Measurements from ENCODE around the gene ECE1. TPM values are rescaled to one million over a fixed set of nuclear protein-coding genes. Genes with fewer than 3 reads are reported as not detected.

The ECE1 gene
- total and polyA plus RNA-seq, 7 donors = 12.2 to 24.9 (median 14.6) TPM

GRCh38 chr1:21255943-21256320, 34.3 kb downstream of the ECE1 start:
- peaks cover 5% of the 10 kb centered on the region for H3K4me1 ChIP-seq
- intact Hi-C loops (cut with DNase I) = loop anchor here in 1 of 2 donors (1.0 kb wide), 1 partner anchor 112 kb away; no protein-coding TSS in a partner anchor
- ATAC-seq = no peak

DNA sequence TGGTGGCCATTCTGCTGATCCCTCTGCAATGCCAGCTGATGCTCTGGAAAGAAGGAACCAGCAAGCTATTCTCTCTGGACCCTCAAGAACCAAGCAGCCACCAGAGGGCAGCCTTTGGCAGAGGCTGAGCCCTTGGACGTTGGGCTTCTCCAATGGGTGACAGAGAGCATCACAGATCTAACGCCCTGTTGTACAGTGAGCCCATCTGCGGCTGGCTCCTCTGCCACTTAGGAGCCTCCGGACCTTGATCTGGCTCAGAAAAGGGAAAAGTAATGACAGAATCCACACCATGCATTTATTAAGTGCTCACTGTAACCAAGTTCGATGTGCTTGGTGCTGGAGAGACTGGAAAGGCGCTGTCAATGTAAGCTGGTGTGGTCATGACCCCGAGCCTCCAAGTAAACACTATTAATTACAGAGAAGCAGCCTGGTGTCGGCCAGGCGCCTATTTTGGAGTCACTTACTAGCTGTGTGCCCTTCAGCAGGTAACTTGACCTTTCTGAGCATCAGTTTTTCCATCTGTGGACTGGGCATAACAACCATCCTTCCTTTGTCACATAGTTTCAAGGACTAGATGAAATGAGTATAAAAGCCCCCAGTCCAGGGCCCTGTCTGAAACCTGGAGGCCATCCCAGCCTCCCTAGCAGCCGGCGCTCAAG, 34.9 kb downstream of the ECE1 start:
- H3K9me3 ChIP-seq = no peaks in the 10 kb centered on the region
- TF ChIP-seq CTCF (IDR thresholded peaks at IDR 0.05) = peak; percentile 84
- 52 to 63% (median 53%) methylated on average over 11 of the region's 11 CpGs for WGBS, 3 donors
- DNase-seq = peak; percentile 86 to 91
- H3K36me3 ChIP-seq (ENCODE audit: insufficient read depth in 1 of 2, low read depth in 1 of 2) = peaks cover 0 to 13% of the 10 kb centered on the region in 2 donors
- H3K27me3 ChIP-seq (ENCODE audit: insufficient read depth in 3 of 3, low read length in 2 of 3) = peaks cover 0 to 2% (median 0%) of the 10 kb centered on the region in 3 donors
- ATAC-seq = peak; percentile 82 to 93 (median 87)
- intact Hi-C loops (cut with DNase I) = loop anchor here in 1 of 2 donors (1.0 kb wide), 1 partner anchor 113 kb away; no protein-coding TSS in a partner anchor
- no peak overlapping the region for H3K4me3 ChIP-seq
- no peak overlapping the region for H3K27ac ChIP-seq
- H3K4me1 ChIP-seq = peaks cover under 1% of the 10 kb centered on the region

More at GRCh38 chr1:21255943-21256320, 34.3 kb downstream of the ECE1 start:
- DNase-seq = no peak
- Histone ChIP-seq H3K27me3 (ENCODE audit: insufficient read depth in 3 of 3, low read length in 2 of 3) (peaks cover 0 to 2% (median 0%) of the 10 kb centered on the region in 3 donors), H3K4me3 (no peak overlapping the region), H3K27ac (no peak overlapping the region), H3K9me3 (no peaks in the 10 kb centered on the region), H3K36me3 (ENCODE audit: insufficient read depth in 1 of 2, low read depth in 1 of 2) (peaks cover 0 to 11% of the 10 kb centered on the region in 2 donors)
- 94 to 97% (median 95%) methylated on average over 14 of the region's 14 CpGs for WGBS, 3 donors
- no peak for TF ChIP-seq CTCF (IDR thresholded peaks at IDR 0.05)

DNA sequence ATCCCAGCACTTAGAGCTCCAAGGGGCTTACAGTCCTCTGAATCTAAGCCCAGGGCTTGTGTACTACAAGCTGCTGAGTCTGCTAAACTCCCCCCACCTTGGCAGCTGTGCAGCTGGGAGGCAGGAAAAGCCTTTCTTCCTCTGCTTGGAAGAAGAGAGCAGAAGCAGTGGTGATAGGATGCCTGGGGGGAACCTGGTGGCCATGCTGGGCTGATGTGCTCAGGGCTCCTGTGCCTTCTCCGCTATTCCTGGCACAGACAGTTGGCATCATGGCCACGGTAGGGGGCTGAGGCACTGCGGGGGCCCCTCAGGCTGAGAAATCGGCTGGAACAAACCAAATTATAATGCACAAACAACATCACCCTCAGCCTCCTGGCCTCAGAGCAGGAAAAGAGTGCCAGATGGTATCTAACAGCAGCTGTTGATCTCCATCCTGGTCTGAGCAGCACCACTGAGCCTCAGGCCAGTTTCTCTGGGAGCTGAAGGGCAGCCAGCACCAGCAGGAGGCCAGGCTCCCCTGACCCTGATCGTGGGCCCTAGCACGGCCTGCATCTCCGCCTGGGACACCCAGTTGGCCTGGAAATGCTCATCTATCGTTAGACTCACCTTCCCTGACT, 35.8 kb downstream of the ECE1 start:
- DNase-seq (peak; percentile 57 to 72), ATAC-seq (peak; percentile 22 to 55 (median 38))
- no peak for TF ChIP-seq CTCF (IDR thresholded peaks at IDR 0.05)
- no peaks in the 10 kb centered on the region for H3K27me3 ChIP-seq (ENCODE audit: insufficient read depth in 3 of 3, low read length in 2 of 3)
- no peak overlapping the region for H3K4me3 ChIP-seq
- H3K36me3 ChIP-seq (ENCODE audit: insufficient read depth in 1 of 2, low read depth in 1 of 2) = peaks cover 0 to 21% of the 10 kb centered on the region in 2 donors
- intact Hi-C loops (cut with DNase I) = loop anchor here in 1 of 2 donors (1.0 kb wide), 1 partner anchor 114 kb away; no protein-coding TSS in a partner anchor
- H3K4me1 ChIP-seq = no peaks in the 10 kb centered on the region
- no peak overlapping the region for H3K27ac ChIP-seq
- H3K9me3 ChIP-seq = no peaks in the 10 kb centered on the region
- 55 to 57% (median 55%) methylated on average over 8 of the region's 8 CpGs for WGBS, 3 donors

DNA sequence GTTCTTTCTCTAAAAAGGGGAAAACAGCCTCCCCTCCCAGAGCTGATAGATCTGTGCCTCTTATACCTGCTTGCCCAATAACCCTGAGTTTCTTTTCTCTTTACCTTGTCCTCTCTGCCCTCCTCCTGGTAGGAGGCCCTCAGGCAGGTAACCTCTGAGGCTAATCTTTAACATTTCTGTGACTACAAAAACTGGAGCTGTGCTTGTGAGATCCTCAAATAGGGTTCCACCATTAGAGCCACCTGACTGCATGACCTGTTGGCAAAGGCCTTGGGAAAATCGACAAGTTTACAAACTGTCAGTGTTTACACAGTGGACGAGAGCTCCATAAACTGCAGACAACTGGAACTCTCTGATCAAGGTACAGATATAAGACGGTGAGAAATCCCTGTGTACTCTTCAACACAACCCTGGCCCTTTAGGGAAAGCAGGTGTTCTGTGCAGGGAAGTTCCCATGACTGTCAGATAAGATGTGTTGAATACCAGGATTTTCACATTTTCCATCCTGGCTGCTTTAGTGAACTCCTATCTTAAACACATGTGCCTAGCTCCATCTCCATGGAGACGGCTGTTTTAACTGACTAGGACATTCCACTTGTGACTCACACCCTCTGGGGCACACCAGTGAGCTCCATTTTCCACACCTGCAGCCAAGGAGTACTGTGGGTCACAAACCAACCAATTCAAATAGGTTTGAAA, 38.3 kb downstream of the ECE1 start:
- H3K4me1 ChIP-seq = no peaks in the 10 kb centered on the region
- TF ChIP-seq CTCF (IDR thresholded peaks at IDR 0.05) = no peak
- 46 to 55% (median 48%) methylated on average over 4 of the region's 4 CpGs for WGBS, 3 donors
- ATAC-seq (peak in 3 of 4 donors; percentile 67 to 75 (median 68)), DNase-seq (no peak)
- peaks cover 0 to 29% of the 10 kb centered on the region in 2 donors for H3K36me3 ChIP-seq (ENCODE audit: insufficient read depth in 1 of 2, low read depth in 1 of 2)
- H3K27me3 ChIP-seq (ENCODE audit: insufficient read depth in 3 of 3, low read length in 2 of 3) = no peaks in the 10 kb centered on the region
- H3K27ac ChIP-seq = no peak overlapping the region
- no peak overlapping the region for H3K4me3 ChIP-seq
- intact Hi-C loops (cut with DNase I) = no loop called here
- H3K9me3 ChIP-seq = no peaks in the 10 kb centered on the region
